ENCODE measurements around the gene UBXN2A.
A peak's percentile ranks its signal among the peaks of the same experiment; 100 is the strongest.

Gene UBXN2A

GRCh38 chr2:23904692-23905091, 35.6 kb upstream of the UBXN2A start:
- TF ChIP-seq CTCF (IDR thresholded peaks at IDR 0.05; ENCODE audit: low read depth, low read length), result no peak
- H3K4me3 ChIP-seq (ENCODE audit: low read depth, low read length), result no peak overlapping the region

DNA sequence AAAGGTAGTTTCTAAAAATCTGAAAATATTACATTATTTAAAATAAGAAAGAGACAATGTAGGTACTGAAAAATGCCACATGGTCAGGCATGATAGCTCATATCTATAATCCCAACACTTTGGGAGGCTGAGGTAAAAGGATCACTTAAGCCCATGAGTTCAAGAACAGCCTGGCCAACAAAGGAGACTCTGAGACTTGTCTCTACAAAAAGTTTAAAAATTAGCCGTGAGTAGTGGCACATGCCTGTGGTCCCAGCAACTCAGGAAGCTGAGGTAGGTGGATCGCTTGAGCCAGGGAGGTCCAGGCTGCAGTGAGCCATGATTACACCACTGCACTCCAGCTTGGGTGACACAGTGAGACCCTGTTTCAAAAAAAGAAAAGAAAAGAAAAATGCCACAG, 35.1 kb upstream of the UBXN2A start:
- no peak for TF ChIP-seq CTCF (IDR thresholded peaks at IDR 0.05; ENCODE audit: low read depth, low read length)
- no peak overlapping the region for H3K4me3 ChIP-seq (ENCODE audit: low read depth, low read length)

GRCh38 chr2:23912054-23912453, 28.2 kb upstream of the UBXN2A start:
- no peak overlapping the region for H3K4me3 ChIP-seq (ENCODE audit: low read depth, low read length)
- TF ChIP-seq CTCF (IDR thresholded peaks at IDR 0.05; ENCODE audit: low read depth, low read length), result no peak

- TF ChIP-seq CTCF (IDR thresholded peaks at IDR 0.05; ENCODE audit: low read depth, low read length), result no peak
- H3K4me3 ChIP-seq (ENCODE audit: low read depth, low read length), result no peak overlapping the region
Measured at GRCh38 chr2:23915327-23915726, 24.9 kb upstream of the UBXN2A start.

DNA sequence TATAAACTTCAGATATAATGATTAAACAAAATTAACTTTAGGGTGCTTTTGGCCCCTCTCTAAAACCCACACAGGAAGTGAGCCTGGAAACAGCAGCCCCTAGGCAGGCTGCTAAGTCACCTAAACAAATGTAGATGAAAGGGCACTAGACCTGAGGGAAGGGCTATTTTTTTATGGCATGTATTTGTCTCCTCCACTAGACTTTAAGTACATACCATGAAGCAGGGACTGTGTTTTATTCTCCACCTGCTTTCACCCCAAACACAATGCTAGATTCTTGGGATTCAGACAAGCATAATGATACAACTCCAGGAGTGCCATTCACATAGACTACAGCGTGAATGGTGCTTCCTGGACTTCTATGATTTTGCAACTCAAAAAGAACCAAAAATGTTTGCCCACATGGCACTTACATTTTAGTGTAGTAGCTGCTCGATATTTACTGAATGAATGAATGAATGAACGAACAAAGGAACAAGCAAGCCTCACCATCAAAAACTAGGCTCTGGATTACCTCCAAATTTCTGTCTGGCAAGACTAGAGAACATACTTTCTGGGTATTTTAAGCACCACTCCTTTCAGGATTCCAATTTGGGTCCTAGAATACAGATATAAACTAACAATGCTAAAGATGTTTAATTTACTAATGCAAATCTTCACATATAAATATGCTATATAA, 23.4 kb upstream of the UBXN2A start:
- TF ChIP-seq CTCF (IDR thresholded peaks at IDR 0.05; ENCODE audit: low read depth, low read length), result no peak
- H3K4me3 ChIP-seq (ENCODE audit: low read depth, low read length), result no peak overlapping the region

DNA sequence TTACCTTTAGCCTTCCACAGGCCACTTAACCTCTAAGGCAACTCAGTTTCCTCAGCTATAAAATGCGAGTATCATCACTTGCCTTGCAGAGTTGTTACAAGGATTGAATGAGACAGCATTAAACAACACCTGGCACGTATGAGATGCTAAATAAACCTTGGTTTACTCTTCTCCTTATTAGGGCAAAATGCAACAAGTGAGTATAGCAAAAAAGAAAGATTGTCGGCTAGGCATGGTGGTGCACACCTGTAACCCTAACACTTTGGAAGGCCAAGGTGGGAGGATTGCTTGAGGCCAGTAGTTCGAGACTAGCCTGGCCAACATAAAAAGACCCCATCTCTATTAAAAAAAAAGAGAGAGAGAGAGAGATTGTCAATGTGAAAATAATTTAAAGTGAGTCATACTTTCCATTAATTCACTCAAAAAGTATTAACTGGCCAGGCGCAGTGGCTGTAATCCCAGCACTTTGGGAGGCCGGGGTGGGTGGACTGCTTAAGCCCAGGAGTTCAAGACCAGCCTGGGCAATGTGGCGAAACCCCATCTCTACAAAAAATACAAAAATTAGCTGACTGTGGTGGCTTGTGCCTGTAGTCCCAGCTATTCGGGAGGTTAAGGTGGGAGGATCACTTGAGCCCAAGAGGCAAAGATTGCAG, 21.3 kb upstream of the UBXN2A start:
- TF ChIP-seq CTCF (IDR thresholded peaks at IDR 0.05; ENCODE audit: low read depth, low read length), result no peak
- H3K4me3 ChIP-seq (ENCODE audit: low read depth, low read length), result no peak overlapping the region

DNA sequence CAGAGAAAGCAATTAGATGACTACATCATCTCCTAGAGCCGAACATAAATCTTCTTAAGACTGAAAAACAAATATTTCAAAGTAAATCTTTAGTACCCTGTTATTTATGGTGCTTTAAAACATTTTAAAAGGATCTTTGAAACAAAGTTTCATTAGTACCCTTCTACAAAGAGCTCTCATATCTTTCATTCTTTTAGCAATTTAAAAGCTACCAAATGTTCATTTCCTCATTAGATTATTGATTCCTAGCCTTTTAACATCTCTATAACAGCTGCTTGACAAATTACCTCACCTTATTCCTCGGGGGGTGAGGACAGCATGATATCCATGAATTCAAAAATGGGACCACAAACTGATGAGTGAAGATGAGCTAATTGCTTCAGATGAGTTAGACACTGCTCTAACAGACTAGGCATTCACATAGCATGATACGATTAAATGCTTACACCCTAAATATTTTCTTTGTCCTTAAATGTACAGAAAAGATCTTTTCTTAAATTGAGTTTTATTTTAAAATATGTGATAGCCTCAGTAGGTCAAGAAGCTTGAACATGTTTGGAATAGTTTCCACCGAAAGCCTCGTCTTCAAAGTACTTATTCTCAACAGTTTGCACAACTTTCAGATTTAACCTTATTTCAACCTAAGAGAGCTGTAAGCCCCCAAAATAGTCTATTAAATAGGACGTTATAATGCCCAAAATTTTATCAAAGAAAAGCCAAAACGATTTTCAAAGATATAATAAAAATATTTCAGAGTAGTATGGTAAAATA, 15.5 kb upstream of the UBXN2A start:
- no peak for TF ChIP-seq CTCF (IDR thresholded peaks at IDR 0.05; ENCODE audit: low read depth, low read length)
- peak overlapping the region; percentile 84 for H3K4me3 ChIP-seq (ENCODE audit: low read depth, low read length)

Measured in WI38 (cell line).